GM18498 (cell line): ENCODE results near the gene SUMF2.
"Not testable (repeated sequence)": the region's sequence is repeated elsewhere in the genome, so short reads cannot be mapped to it uniquely, and the experiment has no call there.

Experiments used
- ATAC-seq: cut with Tn5 transposase; IDR thresholded peaks from one replicate; pipeline ENCODE4 v1.9.1; 2021; ENCODE audit warnings: mild to moderate bottlenecking, moderate library complexity; ENCODE audit not compliant: unreplicated experiment

The SUMF2 gene

DNA sequence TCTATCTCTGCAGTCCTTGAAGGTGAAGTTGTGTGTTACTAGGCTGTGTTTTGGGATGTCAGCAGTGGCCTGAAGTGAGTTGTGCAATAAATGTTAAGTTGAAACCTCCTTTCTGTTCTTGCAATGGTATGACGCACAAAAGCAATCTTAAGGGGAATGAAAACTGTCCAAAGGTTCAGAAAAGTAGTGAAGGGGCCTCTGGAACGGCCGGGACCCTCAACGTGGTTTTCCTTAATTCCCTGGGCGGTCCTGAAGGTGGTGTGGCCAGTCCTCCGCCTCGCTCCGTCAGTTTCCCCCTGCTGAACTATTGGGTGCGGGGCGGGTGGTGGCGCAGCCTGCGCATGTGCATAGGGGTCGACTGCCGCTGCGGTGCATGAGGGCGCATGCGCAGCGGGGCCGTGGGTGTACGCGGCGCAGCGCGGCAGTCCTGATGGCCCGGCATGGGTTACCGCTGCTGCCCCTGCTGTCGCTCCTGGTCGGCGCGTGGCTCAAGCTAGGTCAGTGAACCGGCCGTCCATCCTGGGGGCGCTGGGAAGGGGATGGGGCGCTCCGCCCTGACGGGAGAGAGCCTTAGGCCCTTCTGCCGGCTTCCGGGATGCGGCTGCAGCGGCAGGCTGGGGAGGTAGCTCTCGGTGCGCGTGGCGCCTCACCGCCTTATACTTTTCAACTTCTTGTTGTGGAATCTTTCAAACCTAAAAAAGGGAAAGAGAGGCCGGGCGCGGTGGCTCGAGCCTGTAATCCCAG, at the start of gene SUMF2:
SUMF2 (plus strand) TSS at position 405 of the 744 bp plus-strand sequence; CDS start at position 431, 26 bp downstream.
- peak; percentile 88 for ATAC-seq

DNA sequence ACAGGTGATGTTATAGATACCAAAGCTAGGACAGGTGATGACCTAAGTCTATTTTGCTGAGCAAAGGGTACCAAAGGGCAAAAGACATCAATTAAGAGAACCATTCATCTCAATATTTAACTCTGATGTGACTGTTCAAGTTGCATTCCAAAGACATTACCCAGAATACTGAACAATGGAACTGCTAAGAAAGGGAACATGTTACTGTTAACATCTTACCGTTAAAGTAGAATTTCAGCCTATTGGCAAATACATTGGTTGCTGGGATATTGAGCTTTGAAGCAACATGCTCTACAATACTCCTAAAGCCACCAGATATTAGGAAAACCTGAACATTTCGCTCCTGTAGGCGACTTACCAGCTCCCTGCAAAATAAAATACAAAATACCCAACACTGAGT, 47.1 kb upstream of the SUMF2 start:
- ATAC-seq: not testable (repeated sequence)

DNA sequence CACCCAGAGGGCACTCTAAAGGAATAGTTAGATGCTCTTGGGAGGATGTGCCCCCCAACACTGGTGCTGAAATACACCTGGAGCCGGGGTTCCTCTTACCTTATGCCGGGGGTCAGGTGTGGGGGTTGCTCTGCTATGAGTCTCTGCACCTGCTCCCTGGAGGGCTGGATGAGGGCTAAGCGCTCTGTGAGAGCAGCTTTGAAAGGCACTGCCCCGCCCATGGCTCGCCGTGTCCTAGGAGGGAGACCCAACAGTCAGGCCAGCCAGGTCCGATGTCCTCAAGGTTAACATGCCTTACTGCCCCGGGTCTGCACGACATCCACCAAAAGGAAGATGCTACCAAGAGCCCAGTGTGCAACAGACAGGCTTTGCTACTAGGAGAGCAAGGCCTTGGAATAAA, 44.6 kb upstream of the SUMF2 start:
- ATAC-seq: no peak

DNA sequence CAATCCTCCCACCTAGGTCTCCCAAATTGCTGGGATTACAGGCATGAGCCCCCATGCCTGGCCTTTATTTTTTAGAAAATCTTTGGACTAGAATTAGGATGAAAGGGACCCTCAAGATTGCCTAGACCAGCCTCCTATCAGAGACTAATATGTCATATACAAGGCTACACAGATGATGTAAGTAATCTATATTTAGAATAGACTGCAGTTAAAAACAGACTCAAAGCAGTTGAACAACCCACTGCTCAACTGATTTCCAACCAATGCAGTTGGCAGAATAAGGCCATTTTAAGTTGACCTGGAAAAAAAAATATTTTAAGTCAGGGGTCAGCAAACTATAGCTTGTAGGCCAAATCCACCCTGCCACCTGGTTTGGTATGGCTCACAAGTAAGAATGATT, 40.6 kb upstream of the SUMF2 start:
- no peak for ATAC-seq

DNA sequence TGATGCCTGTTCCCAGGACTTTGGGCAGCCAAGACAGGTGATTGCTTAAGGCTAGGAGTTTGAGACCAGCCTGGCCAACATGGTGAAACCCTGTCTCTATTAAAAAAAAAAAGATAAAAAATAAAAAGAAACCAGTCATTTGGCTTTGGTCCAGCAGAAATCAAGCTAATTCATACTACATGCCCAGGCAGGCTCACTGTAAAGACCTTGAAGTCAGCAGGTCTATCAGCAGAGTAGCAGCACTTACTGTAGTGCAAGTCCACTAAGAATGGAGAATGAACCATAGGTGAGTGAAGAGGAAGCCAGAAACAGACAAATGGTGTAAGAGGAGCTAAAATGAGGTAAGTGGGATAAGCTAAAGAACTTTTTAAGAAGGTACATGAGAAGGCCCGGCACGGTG, 37.5 kb upstream of the SUMF2 start:
- ATAC-seq: no peak

DNA sequence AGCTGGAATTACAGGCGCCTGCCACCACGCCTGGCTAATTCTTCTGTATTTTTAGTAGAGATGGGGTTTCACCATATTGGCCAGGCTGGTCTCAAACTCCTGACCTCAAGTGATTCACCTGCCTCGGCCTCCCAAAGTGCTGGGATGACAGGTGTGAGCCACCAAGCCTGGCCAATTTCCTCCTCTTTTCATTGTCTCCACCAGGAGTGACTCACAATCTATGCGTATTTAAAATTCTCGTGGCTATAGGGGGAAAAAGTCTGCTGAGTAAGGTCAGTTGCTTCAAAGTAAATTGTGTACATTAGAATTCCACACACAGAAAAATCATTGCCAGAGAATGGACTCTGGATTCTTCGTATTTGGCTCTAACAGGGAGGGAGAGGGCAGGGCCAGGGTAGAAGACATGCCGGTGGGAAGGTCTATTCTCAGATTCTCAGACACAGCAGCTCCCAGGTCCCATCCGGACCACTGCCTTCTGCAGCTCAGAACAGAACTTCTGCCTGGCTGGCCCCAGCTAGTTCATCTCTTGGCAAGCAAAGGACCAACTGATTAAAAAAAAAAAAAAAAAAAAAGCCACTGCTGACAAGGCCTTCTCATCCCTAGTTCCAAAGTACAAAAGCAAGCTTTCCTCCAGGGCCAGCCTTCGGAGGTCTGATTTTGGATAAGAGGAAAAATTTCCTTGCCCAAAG, 35.0 kb upstream of the SUMF2 start:
- ATAC-seq: no peak

DNA sequence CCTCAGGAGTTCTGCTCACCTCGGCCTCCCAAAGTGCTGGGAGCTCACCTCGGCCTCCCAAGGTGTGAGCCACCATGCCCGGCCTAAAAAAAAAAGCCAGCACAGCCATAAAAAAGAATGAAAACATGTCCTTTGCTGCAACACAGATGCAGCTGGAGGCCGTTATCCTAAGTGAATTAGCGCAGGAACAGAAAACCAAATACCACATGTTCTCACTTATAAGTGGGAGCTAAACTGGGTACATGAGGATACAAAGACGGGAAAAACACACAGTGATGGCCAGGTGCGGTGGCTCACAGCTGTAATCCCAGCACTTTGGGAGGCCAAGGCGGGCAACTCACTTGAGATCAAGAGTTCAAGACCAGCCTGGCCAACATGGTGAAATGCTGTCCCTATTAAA, 33.7 kb upstream of the SUMF2 start:
- no peak for ATAC-seq

DNA sequence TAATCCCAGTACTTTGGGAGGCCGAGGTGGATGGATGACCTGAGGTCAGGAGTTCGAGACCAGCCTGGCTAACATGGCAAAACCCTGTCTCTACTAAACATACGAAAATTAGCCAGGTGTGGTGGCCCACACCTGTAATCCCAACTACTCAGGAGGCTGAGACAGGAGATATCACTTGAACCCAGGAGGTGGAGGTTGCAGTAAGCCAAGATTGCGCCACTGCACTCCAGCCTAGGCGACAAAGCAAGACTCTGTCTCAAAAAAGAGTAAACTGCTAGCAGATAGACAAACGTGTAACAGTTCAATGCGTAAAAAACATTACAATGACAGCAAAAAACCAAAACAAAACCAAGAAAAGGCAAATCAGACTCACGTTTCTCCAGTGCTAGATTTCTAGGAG, 32.5 kb upstream of the SUMF2 start:
- not testable (repeated sequence) for ATAC-seq

DNA sequence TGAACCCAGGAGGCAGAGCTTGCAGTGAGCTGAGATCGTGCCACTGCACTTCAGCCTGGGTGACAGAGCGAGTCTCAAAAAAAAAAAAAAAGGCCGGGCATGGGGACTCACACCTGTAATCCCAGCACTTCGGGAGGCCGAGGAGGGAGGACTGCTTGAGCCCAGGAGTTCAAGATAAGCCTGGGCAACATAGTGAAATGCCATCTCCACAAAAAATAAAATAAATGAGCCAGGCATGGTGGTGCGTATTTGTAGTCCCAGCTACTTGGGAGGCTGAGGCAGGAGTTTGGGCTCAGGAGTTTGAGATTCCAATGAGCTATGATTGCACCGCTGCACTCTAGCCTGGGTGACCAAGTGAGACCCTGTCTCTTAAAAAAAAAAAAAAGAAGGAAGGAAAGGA, 31.5 kb upstream of the SUMF2 start:
- ATAC-seq: not testable (repeated sequence)

DNA sequence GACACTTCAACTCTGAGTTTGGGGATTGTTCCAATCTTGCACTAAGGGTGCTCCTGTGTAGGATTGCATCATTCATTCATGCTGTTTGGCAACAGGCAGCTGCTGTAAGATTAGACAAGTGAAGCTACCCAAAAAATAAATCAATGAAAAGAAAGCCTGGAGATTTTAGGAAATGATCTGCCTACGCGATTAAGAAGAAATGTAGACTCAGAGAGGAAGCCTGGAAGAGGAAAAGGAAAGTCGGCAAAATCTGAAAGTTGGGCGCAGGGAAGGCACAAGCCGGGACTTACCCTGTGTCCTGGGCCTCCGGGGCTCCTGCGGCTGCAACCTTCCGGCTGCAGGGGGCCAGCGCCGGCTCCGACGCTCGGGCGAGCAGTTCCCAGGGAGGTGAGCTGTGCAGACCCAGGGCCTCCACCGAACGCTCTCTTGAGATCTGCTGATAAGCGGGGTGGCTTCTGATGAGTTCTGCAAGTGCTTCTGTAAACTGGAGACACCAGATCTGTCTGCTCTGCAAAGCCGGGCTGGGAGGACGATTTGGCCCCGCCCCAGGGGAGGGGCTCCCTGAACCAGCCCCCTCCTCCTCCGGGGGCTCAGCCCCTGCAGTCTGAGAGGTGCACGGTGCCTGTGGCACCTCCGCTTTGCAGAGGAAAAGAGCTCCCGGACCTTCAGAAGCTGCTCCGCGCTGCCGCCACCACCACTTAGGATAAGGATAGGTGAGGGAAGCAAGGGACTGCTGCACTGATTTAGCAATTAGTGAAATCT, 30.2 kb upstream of the SUMF2 start:
- ATAC-seq: peak; percentile 98

DNA sequence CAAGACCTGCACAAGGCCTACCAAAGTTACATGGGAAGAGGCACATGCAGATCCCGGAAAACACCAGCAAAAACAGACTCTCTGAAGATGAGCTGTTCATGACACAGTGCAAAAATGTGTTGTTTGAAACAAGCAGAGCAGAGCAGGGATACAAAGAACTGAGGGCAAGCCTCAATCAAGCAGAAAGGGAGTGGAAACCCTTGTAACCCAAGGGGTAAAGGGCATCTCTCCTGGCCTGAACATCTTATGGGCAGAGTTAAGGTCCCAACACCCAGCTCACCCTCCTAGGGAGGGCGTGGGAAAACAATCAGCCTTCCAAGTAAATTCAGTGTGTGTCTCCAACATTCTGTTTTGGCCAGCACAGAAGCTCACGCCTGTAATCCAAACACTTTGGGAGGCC, 23.4 kb upstream of the SUMF2 start:
- ATAC-seq: no peak

DNA sequence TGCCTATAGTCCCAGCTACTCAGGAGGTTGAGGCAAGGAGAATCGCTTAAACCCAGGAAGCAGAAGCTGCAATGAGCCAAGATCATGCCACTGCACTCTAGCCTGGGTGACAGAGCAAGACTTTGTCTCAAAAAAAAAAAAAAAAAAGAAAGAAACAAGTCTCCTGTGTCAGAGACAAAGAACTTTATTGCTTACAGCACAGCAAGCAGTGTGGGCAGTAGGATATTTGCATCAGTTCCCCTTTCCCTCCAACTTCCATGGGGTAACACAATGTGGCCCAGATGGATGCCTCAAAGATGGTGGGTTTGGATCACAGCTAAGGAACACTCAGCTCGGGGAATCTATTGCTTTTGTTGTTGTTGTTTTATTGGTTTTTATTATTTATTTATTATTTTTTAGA, 18.3 kb upstream of the SUMF2 start:
- not testable (repeated sequence) for ATAC-seq

DNA sequence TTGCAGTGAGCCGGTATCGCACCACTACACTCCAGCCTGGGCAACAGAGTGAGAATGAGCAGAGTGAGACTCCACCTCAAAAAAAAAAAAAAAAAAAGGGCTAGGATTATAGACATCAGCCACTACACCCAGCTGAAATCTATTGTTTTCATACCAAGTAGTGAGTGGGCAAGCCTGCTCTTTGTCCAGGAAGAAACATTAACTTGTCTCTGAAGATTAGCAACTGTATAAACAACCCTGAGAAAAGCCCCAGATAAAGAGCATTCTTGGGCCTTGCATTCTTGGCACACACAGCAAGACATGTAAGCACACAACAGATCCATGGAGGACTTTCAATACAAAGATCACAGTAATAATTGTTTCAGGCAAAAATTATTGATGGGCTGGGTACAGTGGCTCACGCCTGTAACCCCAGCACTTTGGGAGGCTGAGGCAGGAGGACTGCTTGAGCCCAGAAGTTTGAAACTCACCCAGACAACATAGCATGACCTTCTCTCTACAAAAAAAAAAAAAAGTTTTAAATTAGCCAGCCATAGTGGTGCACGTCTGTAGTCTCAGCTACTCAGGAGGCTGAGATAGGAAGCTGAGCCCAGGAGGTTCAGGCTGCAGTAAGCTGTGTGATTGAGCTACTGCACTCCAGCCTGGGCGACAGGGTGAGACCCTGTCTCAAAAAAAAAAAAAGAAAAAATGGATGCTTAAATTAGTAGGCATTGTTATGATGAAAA, 17.2 kb upstream of the SUMF2 start:
- no peak for ATAC-seq

DNA sequence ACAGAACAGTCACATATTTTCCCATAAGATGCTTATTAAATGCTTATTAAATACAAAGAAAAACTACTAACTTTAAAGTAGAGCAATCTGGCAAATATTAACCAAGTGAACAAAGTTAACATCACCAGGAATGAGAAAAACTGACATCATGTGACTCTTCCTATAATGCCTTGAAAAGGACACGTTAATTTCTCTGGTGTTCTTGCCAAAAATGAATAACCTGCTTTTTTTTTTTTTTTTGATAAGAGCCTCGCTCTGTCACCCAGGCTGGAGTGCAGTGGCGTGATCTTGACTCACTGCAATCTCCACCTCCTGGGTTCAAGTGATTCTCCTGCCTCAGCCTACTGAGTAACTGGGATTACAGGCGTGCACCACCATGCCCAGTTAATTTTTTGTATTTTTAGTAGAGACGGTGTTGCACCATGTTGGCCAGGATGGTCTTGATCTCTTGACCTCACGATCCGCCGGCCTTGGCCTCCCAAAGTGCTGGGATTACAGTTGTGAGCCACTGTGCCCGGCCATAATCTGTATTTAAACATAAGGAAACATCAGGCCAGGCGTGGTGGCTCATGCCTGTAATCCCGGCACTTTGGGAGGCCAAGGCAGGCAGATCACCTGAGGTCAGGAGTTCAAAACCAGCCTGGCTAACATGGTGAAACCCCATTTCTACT, 16.5 kb upstream of the SUMF2 start:
- not testable (repeated sequence) for ATAC-seq

DNA sequence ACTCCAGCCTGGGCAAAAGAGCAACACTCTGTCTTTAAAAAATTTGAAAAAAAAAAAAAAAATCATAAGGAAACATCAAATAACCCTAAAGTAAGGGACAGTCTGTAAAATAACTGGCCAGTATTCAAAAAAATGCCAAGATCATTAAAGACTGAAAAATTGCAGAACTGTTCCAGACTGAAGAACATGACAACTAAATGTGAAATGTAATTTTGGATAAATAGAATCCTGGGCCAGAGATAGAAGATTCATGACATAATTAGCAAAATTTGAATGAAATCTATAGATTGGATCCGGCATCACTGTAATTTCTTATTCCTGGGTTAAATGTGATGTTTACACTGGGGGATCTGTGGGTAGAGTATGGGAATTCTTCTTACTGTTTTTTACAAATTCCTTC, 15.8 kb upstream of the SUMF2 start:
- no peak for ATAC-seq

DNA sequence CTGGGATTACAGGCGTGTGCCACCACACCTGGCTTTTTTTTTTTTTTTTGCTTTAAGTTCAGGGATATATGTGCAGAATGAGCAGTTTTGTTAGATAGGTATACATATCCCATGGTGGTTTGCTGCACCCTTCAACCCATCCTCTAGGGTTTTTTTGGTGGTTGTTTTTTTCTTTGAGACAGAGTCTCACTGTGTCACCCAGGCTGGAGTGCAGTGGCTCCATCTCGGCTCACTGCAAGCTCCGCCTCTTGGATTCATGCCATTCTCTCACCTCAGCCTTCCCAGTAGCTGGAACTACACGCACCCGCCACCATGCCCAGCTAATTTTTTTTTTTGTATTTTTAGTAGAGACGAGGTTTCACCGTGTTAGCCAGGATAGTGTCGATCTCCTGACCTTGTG, 15.3 kb upstream of the SUMF2 start:
- not testable (repeated sequence) for ATAC-seq

DNA sequence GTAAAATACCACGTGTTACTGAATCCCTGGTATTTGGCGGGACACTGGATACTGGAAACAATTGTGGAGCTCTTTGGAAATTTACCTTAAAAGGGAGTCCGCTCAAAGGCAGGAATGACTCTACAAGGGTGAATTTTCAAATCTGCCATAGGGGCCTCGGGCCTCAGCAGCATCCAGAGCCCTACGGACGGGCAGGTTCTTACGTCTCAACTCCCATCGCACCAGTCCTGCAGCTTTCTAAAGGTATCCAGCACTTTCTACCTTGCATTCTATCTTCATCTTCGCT, 13.1 kb upstream of the SUMF2 start:
- ATAC-seq: no peak

DNA sequence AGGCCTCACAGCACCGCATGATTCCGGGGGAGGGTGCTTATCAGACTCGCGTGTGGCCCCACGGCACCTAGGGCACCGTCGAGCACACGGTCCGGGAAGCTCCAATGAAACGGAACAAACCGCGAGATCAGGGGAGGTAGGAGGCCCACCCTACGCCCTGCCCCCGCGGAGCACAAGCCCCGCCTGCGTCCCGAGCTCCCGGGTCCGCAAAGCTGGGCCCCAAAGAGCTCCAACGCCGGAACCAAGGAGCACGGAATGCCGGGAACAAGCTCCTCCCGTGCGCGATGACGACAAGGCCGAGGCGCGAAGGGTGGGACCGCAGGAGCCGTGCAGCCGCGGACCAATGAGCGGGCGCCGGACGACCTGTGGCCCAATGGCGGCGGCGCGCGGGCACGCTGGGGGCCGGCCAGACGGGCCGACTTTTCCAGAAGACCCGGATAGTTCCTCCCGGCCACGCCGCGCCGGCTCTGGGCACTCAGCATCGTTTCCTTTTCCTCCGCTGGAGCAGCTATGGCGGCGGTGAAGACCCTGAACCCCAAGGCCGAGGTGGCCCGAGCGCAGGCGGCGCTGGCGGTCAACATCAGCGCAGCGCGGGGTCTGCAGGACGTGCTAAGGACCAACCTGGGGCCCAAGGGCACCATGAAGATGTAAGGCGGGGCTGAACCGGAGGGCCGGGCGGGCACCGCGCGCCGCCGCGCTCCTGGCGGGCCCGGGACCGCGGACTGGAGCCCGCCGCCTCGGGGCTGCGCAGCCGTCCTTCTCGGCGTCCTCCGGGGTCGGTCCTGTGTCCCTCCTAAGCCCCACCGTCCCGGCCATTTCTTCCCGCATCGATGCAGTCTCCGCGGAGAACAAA, 12.5 kb upstream of the SUMF2 start, which contains the start of the genes CCT6A and PSPH:
CCT6A (plus strand) TSS at position 427 of the 853 bp plus-strand sequence; CDS start at position 511, 84 bp downstream.
PSPH (minus strand) TSS at position 106 of the 853 bp plus-strand sequence. CDS start 30,232 bp downstream, outside the sequence.
- peak; percentile 97 for ATAC-seq

DNA sequence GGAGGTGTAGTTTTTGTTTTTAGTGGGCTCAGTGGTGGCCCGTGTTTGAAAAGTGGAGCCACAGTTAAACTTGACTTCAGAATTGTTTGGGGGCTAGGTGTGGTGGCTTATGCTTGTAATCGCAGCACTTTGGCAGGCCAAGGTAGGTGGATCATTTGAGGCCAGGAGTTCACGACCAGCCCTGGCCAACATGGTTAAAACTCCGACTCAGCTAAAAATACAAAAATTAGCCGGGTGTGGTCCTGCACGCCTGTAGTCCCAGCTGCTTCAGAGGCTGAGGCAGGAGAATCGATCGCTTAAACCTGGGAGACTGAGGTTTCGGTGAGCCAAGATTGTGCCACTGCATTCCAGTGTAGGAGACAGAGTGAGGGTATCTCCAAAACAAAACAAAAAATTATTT, 10.7 kb upstream of the SUMF2 start:
- no peak for ATAC-seq

DNA sequence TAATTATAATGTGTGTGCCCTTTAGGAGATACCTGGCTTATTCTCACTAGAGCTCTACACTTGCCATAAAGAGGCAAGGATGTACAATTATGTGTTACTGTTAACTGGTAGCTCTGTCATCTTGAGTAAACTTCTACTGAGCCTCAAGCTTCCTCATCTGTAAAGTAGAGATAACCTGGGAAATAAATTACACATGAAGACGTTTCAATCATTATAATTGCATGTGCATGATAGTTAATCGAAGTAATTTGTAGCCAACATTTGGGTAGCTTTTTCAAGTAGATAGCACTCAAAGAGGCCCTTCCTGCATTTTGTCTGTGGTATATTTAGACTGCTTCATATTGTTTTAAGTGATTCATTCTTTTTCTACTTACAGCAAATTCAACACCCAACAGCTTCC, 10.1 kb upstream of the SUMF2 start:
- no peak for ATAC-seq
